ENCODE results near the gene SFTA2.
"Not testable (repeated sequence)": the region's sequence is repeated elsewhere in the genome, so short reads cannot be mapped to it uniquely, and the experiment has no call there.

The SFTA2 gene

DNA sequence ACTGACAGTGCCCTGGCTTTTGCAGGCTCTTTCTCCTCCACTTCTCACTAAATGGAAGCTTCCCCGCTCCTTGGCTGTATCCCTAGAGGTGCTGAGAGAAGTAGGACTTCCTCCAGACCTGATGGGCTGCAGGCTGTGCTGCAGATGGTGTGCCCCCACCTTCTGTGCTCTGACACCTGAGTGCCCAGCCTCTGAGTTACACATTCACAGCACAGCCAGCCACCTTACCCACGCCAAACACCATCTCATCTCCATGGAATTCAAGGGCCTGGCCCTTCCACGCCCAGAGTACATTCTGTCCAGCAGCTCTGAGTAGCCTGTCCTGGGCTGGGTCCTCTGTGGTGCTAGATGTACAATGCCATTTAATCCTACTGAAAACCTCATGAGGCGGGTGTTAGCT lies 5.3 kb downstream of the SFTA2 start:
- Histone ChIP-seq H2BK120ac (ENCODE audit: low read depth, low read length) (no peak overlapping the region), H3K14ac (ENCODE audit: low read length in 2 of 2) (no peak overlapping the region), H3K23ac (ENCODE audit: low read length in 2 of 2) (no peak overlapping the region), H3K27me3 (ENCODE audit: control insufficient read depth in 1 of 2, insufficient read depth in 1 of 2, low read length in 2 of 2) (peaks cover 0 to 17% of the 10 kb centered on the region in 2 experiments), H3K9ac (ENCODE audit: low read length) (no peak overlapping the region), H2BK5ac (ENCODE audit: low read depth, low read length, poor library complexity, severe bottlenecking) (no peak overlapping the region), H3K18ac (ENCODE audit: low read depth in 1 of 2, low read length in 2 of 2) (no peak overlapping the region), H3K4me1 (ENCODE audit: control insufficient read depth, insufficient read depth, low read depth, low read length) (peaks cover 46% of the 10 kb centered on the region), H4K8ac (ENCODE audit: low read length) (no peak overlapping the region), H3K79me1 (replicated peaks; ENCODE audit: low read length, poor library complexity, severe bottlenecking) (no peaks in the 10 kb centered on the region), H3K4ac (ENCODE audit: low read depth in 1 of 2, low read length in 2 of 2) (no peak overlapping the region), H2BK15ac (ENCODE audit: low read depth, poor library complexity, severe bottlenecking) (no peak overlapping the region), H2AK5ac (ENCODE audit: low read length, severe bottlenecking) (no peak overlapping the region), H4K91ac (ENCODE audit: low read length) (no peak overlapping the region), H2BK12ac (ENCODE audit: low read length in 2 of 2) (no peak overlapping the region), H2AFZ (ENCODE audit: low read depth, low read length) (no peak overlapping the region), H3K27ac (ENCODE audit: low read length, poor library complexity, severe bottlenecking) (no peak overlapping the region), H3K4me3 (ENCODE audit: insufficient read depth in 1 of 2, low read depth in 1 of 2, low read length in 2 of 2) (no peak overlapping the region), H3K36me3 (ENCODE audit: control insufficient read depth in 1 of 2, insufficient read depth in 2 of 2, low read depth in 1 of 2, low read length in 2 of 2) (peaks cover 42 to 53% of the 10 kb centered on the region in 2 experiments), H3K4me2 (ENCODE audit: low read length, poor library complexity, severe bottlenecking) (no peak overlapping the region), H3K9me3 (ENCODE audit: control insufficient read depth, low read length) (peaks cover 13% of the 10 kb centered on the region)
- WGBS: 83% methylated on average over 4 of the region's 4 CpGs
- no peak for DNase-seq

DNA sequence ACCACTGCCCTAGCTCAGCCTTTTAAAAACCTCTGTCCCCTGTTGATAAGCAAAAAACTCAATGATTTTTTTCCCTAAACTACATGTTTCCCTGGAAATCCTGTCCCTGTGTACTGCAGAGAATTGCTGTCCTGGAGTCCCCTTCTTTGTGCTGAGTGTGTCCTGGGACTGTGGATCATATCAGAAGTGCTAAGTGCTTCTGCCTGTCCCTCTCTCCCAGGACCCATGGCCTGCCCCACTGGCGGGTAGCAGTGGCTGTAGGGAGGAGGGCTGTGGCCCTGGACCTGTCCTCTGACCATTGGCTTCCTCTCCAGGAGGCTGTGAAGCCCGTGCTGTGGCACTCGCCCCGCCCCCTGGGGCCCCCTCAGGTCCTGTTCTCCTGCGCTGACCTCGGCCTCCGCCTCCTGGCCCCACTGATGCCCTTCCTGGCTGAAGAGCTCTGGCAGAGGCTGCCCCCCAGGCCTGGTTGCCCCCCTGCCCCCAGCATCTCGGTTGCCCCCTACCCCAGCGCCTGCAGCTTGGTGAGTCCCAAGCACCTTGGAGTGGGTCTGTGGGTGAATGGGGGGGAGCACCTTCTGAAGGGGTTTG lies 7.8 kb downstream of the SFTA2 start:
- H3K9ac ChIP-seq (ENCODE audit: low read length); H2AK5ac ChIP-seq (ENCODE audit: low read length, severe bottlenecking); H3K4me2 ChIP-seq (ENCODE audit: low read length, poor library complexity, severe bottlenecking); H3K14ac ChIP-seq (ENCODE audit: low read length in 2 of 2); H3K4ac ChIP-seq (ENCODE audit: low read depth in 1 of 2, low read length in 2 of 2); H3K79me1 ChIP-seq (replicated peaks; ENCODE audit: low read length, poor library complexity, severe bottlenecking); DNase-seq; H3K27me3 ChIP-seq (ENCODE audit: control insufficient read depth in 1 of 2, insufficient read depth in 1 of 2, low read length in 2 of 2); H4K91ac ChIP-seq (ENCODE audit: low read length); H2BK15ac ChIP-seq (ENCODE audit: low read depth, poor library complexity, severe bottlenecking); H4K8ac ChIP-seq (ENCODE audit: low read length); H3K18ac ChIP-seq (ENCODE audit: low read depth in 1 of 2, low read length in 2 of 2); H2AFZ ChIP-seq (ENCODE audit: low read depth, low read length); H2BK5ac ChIP-seq (ENCODE audit: low read depth, low read length, poor library complexity, severe bottlenecking); H3K23ac ChIP-seq (ENCODE audit: low read length in 2 of 2); H3K4me3 ChIP-seq (ENCODE audit: insufficient read depth in 1 of 2, low read depth in 1 of 2, low read length in 2 of 2); H3K27ac ChIP-seq (ENCODE audit: low read length, poor library complexity, severe bottlenecking); H2BK12ac ChIP-seq (ENCODE audit: low read length in 2 of 2); H2BK120ac ChIP-seq (ENCODE audit: low read depth, low read length): not testable (repeated sequence)
- Histone ChIP-seq H3K4me1 (ENCODE audit: control insufficient read depth, insufficient read depth, low read depth, low read length) (peaks cover 39% of the 10 kb centered on the region), H3K9me3 (ENCODE audit: control insufficient read depth, low read length) (peaks cover 11% of the 10 kb centered on the region), H3K36me3 (ENCODE audit: control insufficient read depth in 1 of 2, insufficient read depth in 2 of 2, low read depth in 1 of 2, low read length in 2 of 2) (peaks cover 67 to 78% of the 10 kb centered on the region in 2 experiments)
- 86% methylated on average over 9 of the region's 9 CpGs for WGBS

DNA sequence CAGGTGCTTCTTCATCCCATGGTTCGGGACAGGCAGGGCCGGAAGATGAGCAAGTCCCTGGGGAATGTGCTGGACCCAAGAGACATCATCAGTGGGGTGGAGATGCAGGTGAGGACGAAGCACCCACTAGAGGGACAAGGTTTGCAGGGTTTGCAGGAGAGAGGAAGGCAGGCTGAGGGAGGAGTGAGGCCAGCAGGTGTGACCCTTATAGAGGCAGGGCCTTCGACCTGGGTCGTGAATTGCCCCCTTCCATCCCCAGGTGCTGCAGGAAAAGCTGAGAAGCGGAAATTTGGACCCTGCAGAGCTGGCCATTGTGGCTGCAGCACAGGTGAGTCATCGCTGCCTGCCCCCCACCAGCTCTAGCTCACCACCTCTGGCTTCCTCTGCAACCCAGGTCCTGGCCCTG lies 9.5 kb downstream of the SFTA2 start:
- no peak overlapping the region for H3K4me3 ChIP-seq (ENCODE audit: insufficient read depth in 1 of 2, low read depth in 1 of 2, low read length in 2 of 2)
- H2BK12ac ChIP-seq (ENCODE audit: low read length in 2 of 2): no peak overlapping the region
- H3K36me3 ChIP-seq (ENCODE audit: control insufficient read depth in 1 of 2, insufficient read depth in 2 of 2, low read depth in 1 of 2, low read length in 2 of 2): peaks cover 79 to 80% of the 10 kb centered on the region in 2 experiments
- H2BK120ac ChIP-seq (ENCODE audit: low read depth, low read length): no peak overlapping the region
- H3K9me3 ChIP-seq (ENCODE audit: control insufficient read depth, low read length): no peaks in the 10 kb centered on the region
- H3K4me2 ChIP-seq (ENCODE audit: low read length, poor library complexity, severe bottlenecking): no peak overlapping the region
- no peak overlapping the region for H2BK15ac ChIP-seq (ENCODE audit: low read depth, poor library complexity, severe bottlenecking)
- no peak overlapping the region for H3K14ac ChIP-seq (ENCODE audit: low read length in 2 of 2)
- no peak overlapping the region for H2BK5ac ChIP-seq (ENCODE audit: low read depth, low read length, poor library complexity, severe bottlenecking)
- no peak overlapping the region for H3K23ac ChIP-seq (ENCODE audit: low read length in 2 of 2)
- peaks cover 13% of the 10 kb centered on the region for H3K79me1 ChIP-seq (replicated peaks; ENCODE audit: low read length, poor library complexity, severe bottlenecking)
- DNase-seq: no peak
- no peaks in the 10 kb centered on the region for H3K27me3 ChIP-seq (ENCODE audit: control insufficient read depth in 1 of 2, insufficient read depth in 1 of 2, low read length in 2 of 2)
- peaks cover 39% of the 10 kb centered on the region for H3K4me1 ChIP-seq (ENCODE audit: control insufficient read depth, insufficient read depth, low read depth, low read length)
- H4K8ac ChIP-seq (ENCODE audit: low read length): no peak overlapping the region
- no peak overlapping the region for H2AFZ ChIP-seq (ENCODE audit: low read depth, low read length)
- no peak overlapping the region for H3K4ac ChIP-seq (ENCODE audit: low read depth in 1 of 2, low read length in 2 of 2)
- no peak overlapping the region for H3K27ac ChIP-seq (ENCODE audit: low read length, poor library complexity, severe bottlenecking)
- H3K18ac ChIP-seq (ENCODE audit: low read depth in 1 of 2, low read length in 2 of 2): no peak overlapping the region
- no peak overlapping the region for H4K91ac ChIP-seq (ENCODE audit: low read length)
- WGBS: 88% methylated on average over 7 of the region's 7 CpGs
- H3K9ac ChIP-seq (ENCODE audit: low read length): no peak overlapping the region
- no peak overlapping the region for H2AK5ac ChIP-seq (ENCODE audit: low read length, severe bottlenecking)

DNA sequence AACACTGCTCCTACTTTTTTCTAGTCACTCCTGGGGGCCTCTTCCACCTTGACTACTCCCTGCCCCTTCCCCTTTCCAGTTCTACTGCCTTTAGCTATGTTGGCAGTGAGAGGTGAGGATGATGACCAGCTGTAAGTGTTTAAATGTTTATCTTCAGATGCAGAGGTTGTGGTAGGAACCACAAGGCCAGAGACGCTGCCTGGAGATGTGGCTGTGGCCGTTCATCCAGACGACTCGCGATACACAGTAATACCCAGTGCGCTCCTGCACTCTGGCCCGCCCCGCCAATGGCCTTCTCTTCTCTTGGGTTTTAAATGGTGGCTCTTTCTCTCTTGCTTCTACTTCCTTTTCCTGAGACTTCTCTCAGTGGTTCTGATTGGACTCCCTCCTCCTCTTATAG lies 13.3 kb downstream of the SFTA2 start:
- no peak overlapping the region for H3K14ac ChIP-seq (ENCODE audit: low read length in 2 of 2)
- no peak for DNase-seq
- H2BK120ac ChIP-seq (ENCODE audit: low read depth, low read length): no peak overlapping the region

More for the DNA sequence above, 13.3 kb downstream of the SFTA2 start:
- H3K79me1 ChIP-seq (replicated peaks; ENCODE audit: low read length, poor library complexity, severe bottlenecking): peaks cover 21% of the 10 kb centered on the region
- H4K91ac ChIP-seq (ENCODE audit: low read length): no peak overlapping the region
- peaks cover 66 to 69% of the 10 kb centered on the region in 2 experiments for H3K36me3 ChIP-seq (ENCODE audit: control insufficient read depth in 1 of 2, insufficient read depth in 2 of 2, low read depth in 1 of 2, low read length in 2 of 2)
- H3K18ac ChIP-seq (ENCODE audit: low read depth in 1 of 2, low read length in 2 of 2): no peak overlapping the region
- no peak overlapping the region for H3K27ac ChIP-seq (ENCODE audit: low read length, poor library complexity, severe bottlenecking)
- H3K23ac ChIP-seq (ENCODE audit: low read length in 2 of 2): no peak overlapping the region
- H3K27me3 ChIP-seq (ENCODE audit: control insufficient read depth in 1 of 2, insufficient read depth in 1 of 2, low read length in 2 of 2): no peaks in the 10 kb centered on the region
- H3K4ac ChIP-seq (ENCODE audit: low read depth in 1 of 2, low read length in 2 of 2): no peak overlapping the region
- H3K4me1 ChIP-seq (ENCODE audit: control insufficient read depth, insufficient read depth, low read depth, low read length): peaks cover 36% of the 10 kb centered on the region
- H2BK12ac ChIP-seq (ENCODE audit: low read length in 2 of 2): no peak overlapping the region
- 88% methylated on average over 8 of the region's 8 CpGs for WGBS
- H2BK15ac ChIP-seq (ENCODE audit: low read depth, poor library complexity, severe bottlenecking): no peak overlapping the region
- no peaks in the 10 kb centered on the region for H3K9me3 ChIP-seq (ENCODE audit: control insufficient read depth, low read length)
- no peak overlapping the region for H3K4me3 ChIP-seq (ENCODE audit: insufficient read depth in 1 of 2, low read depth in 1 of 2, low read length in 2 of 2)
- H3K9ac ChIP-seq (ENCODE audit: low read length): no peak overlapping the region
- H4K8ac ChIP-seq (ENCODE audit: low read length): no peak overlapping the region
- no peak overlapping the region for H3K4me2 ChIP-seq (ENCODE audit: low read length, poor library complexity, severe bottlenecking)
- no peak overlapping the region for H2AFZ ChIP-seq (ENCODE audit: low read depth, low read length)
- no peak overlapping the region for H2AK5ac ChIP-seq (ENCODE audit: low read length, severe bottlenecking)
- H2BK5ac ChIP-seq (ENCODE audit: low read depth, low read length, poor library complexity, severe bottlenecking): no peak overlapping the region

All from mesenchymal stem cell (in vitro differentiated cells and primary cell).